Hindlimb muscle (tissue), 1 donor: ENCODE data around the gene CENPB. TPM values are rescaled to one million over a fixed set of nuclear protein-coding genes. Genes with fewer than 3 reads are reported as not detected.
"Not testable (repeated sequence)": the region's sequence is repeated elsewhere in the genome, so short reads cannot be mapped to it uniquely, and the experiment has no call there.

Experiments
- DNase-seq: peaks from one replicate; pipeline ENCODE4 v3.0.0-alpha.2; 2013
- polyA plus RNA-seq: library from polyadenylated mRNA; unstranded; fragments of 120-200 nt; gene quantifications from one replicate; pipeline ENCODE4 v1.2.1, GENCODE V29; 2013; ENCODE audit not compliant: insufficient read length

Gene CENPB
- polyA plus RNA-seq, 1 donor = 47.8 TPM

DNA sequence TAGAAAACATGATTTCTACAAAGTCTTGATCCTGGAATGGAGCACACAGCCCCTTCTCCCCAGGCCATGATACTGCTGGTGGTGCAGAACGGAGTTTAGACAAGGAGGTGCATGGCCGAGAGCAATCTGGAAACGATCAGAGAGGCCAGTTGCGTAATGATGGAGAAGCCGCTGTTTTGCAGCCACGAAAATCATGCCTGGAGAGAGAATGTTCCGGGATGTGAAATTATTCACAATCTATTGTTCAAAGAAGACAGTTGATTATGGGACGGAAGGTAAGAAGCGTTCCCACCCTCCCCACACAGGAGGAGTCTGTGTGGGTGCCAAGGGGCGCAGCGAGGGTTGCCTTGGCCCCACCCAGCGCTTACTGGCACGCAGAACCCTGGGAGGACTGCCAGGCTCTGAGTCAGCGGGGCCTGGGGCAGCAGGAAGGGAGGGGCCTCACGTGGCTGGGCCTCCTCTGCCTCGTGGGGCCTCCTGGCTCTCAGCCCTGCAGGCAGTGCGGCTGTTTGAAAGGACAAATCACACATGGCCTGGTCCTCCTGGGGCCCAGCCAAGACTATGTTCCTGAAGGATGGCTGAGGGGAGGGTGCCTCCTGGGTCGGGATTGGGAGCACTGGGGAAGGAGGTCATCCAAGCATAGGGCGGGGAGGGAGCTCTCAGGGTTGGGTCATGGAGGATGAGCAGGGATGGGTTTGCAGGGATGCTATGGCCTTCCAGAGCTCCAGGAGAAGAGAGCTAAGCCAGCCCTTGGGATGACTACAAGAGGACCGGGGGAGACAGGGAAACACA, 25.1 kb upstream of the CENPB start:
- peak; percentile 99 for DNase-seq

DNA sequence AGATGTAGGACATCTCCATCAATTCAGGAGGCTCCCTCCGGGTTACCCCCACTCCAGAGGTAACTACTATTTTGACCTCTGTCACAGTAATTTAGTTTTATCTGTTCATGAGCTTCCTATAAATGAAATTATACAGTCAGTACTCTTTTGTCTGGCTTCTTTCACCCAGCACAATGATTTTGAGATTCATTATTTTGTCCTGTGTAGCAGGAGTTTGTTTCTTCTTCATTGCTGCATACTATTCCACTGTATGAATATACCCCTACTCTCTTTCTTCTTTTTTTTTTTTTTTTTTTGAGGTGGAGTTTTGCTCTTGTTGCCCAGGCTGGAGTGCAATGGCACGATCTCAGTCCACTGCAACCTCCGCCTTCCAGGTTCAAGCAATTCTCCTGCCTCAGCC, 22.0 kb upstream of the CENPB start:
- no peak for DNase-seq

DNA sequence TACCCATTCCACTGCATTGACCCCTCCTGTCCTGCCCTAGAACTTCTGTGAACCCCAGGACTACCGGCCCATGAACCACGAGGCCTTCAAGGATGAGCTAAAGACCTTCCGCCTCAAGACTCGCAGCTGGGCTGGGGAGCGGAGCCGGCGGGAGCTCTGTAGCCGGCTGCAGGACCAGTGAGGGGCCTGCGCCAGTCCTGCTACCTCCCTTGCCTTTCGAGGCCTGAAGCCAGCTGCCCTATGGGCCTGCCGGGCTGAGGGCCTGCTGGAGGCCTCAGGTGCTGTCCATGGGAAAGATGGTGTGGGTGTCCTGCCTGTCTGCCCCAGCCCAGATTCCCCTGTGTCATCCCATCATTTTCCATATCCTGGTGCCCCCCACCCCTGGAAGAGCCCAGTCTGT, 18.2 kb upstream of the CENPB start:
- no peak for DNase-seq

DNA sequence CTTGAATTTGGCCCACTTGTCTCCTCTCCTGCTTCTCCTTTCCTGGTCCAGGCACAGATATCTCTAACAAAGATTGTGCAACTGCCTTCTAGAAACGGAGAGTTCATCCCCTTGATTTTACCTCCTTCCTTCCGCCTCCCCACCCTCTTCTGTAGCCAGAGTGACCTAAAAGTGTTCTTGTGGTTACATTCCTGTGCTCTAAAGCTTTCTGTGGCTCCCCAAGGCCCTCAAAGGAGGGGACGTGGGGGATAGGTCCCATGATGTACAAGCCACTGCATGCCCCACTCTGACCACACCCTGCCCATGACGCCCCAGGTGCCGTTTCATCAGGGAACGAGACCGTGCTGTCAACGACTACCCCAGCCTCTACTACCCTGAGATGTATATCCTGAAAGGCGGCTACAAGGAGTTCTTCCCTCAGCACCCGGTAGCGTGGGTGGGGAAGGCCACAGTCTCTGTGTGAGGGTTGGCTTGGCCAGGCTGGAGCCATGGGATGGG, 17.8 kb upstream of the CENPB start:
- DNase-seq = no peak

DNA sequence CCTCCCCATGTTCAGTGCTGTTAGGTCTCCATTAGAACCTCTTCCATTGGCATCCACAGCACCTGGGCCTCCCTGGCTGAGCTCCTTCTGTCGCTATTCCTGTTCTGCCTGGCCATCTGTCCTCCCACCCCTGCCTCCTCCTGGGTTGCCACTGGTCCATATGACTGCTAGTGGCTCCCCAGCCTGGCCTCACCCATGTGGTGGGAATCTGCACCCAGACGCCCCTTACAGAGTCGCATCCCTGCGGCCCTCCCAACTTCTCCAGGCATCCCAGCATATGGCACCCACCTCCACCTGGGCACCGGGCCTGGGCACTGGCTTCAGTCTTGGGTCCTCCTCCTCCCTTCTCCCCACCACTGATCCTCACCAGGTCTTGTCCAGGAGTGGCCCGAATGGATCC, 17.3 kb upstream of the CENPB start:
- DNase-seq = no peak

DNA sequence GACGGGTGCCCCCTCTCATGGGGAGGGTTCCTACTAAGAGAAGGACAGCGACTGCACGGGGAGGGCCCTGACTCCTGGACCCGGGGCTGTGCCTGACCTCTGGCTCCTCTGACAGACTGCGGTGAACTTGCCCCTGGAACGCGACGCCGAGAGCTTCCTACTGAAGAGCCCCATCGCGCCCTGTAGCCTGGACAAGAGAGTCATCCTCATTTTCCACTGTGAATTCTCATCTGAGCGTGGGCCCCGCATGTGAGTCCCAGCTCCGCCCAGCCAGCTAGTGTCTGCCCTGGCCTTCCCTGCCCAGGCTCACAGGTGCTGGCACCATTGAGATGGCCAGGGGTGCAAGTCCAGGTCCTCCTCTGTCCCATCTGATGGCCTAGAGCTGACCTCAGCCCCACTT, 16.7 kb upstream of the CENPB start:
- DNase-seq = no peak

DNA sequence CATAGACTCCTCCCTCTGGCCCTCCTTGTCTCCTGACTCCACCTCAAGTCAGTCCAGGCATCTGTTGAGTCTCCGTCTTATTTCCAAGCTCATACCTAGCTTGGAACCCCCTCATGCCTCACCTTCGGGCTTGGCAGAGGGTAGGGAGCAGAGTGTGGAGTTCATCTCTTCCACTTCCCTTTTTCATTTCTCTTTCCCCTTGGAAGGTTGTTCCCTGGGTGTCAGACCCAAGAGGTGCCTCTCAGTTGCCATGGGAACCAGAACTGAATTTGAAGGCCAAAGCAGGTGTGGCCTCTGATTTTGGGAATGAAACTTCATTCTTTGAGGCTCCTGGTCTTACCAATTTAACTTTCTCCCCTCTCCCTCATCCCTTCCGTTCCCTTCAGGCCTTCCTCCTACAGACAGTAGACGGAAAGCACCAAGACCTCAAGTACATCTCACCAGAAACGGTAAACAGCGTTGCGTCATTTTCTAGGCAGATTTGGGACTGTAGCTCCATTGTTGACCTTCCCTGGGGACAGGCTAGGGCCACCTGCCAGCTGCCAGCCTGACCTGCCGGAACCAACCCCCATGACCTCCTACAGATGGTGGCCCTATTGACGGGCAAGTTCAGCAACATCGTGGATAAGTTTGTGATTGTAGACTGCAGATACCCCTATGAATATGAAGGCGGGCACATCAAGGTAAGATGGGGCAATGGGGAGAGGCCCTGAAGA, 16.1 kb upstream of the CENPB start:
- no peak for DNase-seq

DNA sequence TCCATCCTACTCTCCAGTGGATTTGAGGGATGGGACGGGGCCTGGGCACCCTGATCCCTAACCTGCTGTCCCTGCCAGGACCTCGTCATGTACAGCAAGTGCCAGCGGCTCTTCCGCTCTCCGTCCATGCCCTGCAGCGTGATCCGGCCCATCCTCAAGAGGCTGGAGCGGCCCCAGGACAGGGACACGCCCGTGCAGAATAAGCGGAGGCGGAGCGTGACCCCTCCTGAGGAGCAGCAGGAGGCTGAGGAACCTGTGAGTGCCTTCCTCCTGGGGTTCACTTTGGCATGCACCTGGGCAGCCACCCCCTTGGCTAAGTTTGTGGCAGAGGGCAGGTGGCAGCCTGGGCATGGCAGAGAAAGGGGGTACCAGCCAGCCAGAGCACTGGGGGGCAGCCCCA, 15.3 kb upstream of the CENPB start:
- no peak for DNase-seq

DNA sequence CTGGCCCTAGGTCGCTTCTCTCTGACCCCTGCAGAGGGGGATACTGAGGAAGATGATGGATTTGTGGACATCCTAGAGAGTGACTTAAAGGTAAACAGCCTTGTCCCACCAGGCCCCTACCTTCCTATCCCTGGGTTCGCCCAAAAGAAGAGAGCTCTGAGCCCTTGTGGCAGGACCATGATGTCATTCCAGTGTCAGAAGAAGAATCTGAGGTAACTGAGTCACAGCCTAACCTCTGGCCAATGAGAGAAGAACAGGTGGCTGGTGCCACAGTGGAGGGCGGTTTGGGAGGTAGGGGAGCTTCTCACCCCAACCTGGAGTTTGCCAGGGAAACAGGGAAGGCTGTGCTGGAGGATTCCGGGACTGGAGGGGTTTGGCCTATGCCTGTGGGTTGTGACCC, 14.8 kb upstream of the CENPB start:
- no peak for DNase-seq

DNA sequence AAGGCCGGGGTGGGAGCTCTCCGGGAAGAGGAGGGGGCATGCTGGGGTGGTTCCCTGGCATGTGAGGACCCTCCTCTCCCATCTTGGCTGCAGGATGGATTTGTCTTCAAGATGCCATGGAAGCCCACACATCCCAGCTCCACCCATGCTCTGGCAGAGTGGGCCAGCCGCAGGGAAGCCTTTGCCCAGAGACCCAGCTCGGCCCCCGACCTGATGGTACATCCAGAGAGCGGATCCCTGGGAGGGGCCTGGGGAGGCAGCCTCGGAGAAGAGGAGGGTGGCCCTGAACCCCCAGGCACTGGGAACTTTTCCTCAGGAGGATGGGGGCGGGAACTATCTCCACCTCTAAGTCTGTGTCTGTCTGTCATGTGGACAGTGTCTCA, 14.3 kb upstream of the CENPB start:
- DNase-seq = no peak

DNA sequence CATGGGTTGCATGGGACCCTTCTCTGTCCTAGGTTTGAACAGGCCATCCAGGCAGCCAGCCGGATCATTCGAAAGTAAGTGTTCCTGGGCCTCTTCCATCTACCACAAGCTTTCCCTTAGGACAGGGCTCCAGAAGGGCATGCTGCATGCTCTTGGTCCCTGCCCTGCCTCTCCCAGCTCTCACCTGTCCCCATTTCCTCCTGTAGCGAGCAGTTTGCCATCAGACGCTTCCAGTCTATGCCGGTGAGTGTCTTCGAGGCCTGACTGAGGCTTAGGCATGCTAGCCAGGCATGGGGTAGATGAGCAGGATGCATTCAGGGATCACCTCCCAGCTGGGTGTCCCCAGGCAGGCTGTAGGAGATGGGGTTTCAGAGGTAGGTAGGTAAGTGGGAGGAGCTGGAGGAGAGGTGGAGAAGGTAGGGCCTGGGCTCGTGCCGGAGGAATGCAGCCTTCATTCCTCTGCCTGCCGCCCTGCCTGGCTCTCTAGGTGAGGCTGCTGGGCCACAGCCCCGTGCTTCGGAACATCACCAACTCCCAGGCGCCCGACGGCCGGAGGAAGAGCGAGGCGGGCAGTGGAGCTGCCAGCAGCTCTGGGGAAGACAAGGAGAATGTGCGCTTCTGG, 13.8 kb upstream of the CENPB start:
- no peak for DNase-seq

DNA sequence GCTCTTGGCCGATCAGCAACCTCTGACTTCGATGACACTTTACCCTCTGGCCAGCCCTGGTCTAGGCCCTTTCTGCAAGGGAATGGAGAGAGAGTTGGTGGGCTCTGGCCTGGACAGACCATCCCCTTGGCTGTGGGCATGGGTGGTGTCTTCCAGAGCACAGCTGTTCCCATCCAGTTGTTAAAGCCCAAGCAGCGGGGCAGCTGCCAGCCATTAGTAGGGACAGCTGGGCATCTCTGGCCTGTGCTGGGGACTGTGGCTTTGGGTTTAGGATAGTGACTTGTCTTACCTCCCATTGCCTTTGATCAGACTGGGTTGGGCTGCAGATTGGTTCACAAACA, 12.3 kb upstream of the CENPB start:
- no peak for DNase-seq

DNA sequence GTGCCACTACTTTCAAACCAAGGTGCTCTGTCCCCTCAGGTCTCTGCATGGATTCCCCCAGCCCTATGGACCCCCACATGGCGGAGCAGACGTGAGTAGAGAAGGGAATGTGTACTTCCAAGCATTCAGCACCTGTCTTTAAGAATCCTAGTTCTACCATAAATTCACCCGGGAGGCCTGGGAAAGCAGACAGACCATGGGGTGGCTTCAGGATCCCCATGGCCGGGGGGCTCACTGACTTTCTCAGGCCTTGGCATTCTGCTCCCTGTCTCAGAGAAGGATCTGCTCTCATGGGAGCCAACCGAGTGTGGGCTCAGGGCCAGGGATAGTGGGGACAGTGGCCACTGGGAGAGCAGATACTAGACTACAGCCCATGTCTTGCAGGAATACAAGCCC, 11.8 kb upstream of the CENPB start:
- DNase-seq = no peak

DNA sequence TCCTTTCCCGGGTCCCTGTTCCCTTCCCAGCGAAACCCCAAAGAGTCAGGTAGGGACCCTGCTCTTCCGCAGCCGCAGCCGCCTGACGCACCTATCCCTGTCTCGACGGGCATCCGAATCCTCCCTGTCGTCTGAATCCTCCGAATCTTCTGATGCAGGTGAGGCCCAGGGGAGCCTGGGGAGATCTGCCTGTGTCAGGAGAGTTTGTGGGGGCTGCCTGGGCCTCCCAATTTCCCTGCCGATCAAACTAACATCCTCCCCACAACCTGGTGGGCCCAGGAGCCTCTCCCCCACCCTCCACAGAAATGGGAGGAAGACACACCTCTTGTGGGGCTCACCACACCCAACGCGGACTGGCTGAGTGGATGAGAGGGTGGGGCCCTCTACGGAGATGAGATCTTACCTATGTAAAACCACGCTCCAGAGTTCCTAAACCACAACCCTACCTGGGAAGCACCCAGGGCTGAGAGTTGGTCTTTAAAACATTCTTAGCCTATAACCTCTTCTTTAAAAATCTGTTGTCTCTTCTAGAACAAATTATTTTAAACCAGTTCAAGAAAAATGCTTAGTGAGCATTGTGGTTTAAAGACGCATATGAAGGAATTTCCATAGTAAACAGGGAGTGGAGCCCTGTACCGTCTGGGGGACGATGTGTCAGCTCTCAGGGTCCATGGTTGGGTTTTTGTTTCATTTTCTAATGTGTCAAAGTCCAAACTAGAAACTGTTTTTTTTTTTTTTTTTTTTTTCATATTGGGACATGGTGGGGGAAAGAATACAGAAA, 11.2 kb upstream of the CENPB start:
- DNase-seq = no peak

DNA sequence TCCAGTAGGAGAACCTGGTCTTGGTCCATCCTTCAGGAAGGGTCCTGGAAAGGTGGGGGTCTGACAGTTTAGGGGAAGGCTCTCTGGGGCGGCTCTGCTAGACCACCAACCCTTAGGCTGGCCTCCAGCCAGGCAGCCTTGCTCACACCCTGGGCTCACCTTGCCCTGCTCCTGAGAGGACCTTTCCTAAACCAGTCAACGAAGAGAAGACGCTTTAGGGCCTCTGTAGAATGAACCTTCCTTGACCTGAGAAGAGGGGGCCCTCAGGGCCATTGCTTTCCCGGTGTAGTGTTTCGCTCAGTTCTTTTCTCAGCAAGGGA, 10.6 kb upstream of the CENPB start:
- no peak for DNase-seq

DNA sequence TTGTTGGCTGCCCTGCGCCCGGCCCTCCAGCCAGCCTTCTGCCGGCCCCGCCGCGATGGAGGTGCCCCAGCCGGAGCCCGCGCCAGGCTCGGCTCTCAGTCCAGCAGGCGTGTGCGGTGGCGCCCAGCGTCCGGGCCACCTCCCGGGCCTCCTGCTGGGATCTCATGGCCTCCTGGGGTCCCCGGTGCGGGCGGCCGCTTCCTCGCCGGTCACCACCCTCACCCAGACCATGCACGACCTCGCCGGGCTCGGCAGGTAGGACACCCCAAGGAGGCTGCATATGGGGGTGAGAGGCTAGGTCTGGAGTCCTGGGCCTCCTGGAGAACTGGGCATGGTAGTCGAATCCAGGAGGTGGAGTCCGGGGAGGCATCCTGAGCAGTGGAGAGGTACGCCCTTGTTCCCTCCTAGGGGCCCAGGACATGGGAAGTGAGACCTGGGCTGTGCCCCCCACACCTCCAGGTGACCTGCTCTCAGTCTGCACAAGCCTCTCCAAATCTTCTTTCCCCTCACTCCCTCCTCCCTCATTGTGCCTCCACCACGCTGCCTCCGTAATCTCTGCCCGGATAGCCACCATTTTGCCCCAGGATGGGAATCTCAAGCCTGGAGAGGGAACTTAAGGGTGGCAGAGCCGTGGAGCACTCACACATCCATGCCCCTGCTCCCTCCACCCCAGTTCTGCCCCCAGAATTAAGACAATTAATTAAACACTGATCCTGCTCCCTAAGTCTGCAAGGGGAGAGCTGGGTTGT, 10.1 kb upstream of the CENPB start:
- no peak for DNase-seq

DNA sequence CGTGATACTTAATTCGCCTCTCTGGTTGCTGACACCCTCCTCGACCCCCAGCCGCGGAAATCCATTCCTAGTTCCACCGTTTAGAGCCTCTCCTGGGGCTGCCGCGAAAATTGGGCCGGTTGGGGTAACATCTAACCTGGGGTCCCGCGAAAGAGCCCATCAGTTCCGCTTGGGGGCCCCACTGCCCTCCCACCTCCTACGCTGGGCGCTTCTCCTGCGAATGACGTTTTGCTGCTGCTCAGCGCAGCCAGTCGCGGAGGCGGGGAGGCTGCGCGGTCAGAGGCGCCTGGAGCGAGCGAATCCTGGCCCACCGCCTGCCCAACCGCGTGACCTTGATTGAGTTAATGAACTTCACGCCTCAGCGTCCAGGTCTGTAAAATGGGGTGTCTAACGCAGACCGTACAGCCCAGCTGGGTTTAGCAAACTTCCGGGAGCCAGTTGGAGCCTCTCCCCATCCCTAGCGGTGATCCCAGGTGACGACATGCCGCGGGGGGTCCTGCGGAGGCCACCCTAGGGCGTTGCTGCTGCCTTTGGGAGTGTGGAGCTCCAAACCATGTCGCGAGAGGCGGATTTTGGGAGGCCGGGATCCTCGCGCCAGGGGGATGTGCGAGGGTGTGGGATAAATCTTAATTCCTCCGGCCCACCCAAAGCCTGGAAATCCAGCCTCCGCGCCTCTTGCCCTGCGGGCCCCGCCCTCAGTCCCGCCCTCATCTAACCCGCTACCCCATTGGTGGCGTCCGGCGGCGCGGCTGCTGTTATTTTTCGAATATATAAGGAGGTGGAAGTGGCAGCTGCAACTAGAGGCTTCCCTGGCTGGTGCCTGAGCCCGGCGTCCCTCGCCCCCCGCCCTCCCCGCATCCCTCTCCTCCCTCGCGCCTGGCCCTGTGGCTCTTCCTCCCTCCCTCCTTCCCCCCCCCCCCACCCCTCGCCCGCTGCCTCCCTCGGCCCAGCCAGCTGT, 9.2 kb upstream of the CENPB start, which contains the start of gene CDC25B:
CDC25B (plus strand) TSS at position 800 of the 958 bp plus-strand sequence. CDS start 222 bp downstream, outside the sequence.
- DNase-seq = peak; percentile 94

DNA sequence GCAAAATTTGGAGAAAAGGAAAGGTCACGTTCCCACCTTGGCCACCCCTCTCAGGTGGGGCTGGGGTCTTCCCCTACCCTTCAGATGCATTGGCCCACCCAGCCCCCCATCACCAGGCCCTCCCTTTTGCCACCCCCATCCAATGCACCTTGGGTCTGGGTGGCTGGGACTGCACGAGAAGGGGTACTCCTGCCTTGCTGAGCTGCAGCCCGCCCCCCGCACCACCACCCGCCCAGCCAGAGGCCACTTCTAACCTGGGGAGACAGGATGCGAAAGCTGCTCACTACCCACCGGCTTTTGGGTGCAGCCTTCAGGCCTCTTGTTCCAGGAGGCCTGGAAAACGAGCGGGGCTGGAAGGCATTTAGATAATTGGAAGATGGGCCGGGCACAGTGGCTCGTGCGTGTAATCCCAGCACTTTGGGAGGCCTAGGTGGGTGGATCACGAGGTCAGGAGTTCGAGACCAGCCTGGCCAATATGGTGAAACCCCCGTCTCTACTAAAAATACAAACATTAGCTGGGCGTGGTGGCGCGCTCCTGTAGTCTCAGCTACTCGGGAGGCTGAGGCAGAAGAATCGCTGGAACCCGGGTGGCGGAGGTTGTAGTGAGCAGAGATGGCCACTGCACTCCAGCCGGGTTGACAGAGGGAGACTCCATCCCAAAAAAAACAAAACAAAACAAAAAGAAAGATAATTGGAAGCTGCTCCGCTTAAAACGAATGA, 8.3 kb upstream of the CENPB start:
- no peak for DNase-seq

DNA sequence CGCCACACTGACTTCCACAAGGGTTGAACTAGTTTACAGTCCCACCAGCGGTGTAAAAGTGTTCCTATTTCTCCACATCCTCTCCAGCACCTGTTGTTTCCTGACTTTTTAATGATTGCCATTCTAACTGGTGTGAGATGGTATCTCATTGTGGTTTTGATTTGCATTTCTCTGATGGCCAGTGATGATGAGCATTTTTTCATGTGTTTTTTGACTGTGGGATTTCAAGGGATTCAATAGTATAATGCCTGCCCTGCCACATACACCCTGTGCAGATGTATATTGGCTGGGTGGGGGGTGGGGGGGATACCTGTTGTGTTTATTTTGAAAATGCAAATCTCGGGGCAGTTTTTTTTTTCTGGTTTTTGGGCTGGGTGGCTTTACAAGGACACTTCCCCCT, 7.6 kb upstream of the CENPB start:
- DNase-seq = not testable (repeated sequence)

DNA sequence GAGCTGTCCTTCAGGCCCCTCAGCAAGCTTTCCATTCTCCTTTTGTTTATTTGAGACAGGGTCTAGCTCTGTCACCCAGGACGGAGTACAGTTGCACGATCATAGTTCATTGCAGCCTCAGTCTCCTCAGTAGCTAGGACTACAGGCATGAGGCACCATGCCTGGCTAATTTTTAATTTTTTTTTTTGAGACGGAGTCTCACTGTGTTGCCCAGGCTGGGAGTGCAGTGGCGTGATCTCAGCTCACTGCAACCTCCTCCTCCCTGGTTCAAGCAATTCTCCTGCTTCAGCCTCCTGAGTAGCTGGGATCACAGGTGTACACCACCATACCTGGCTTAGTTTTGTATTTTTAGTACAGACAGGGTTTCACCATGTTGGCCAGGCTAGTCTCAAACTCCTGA, 2.7 kb upstream of the CENPB start:
- not testable (repeated sequence) for DNase-seq
